HG02981 (cell line): ENCODE results near the gene CNMD.
A peak's percentile ranks its signal among the peaks of the same experiment; 100 is the strongest.
"Not testable (repeated sequence)": the region's sequence is repeated elsewhere in the genome, so short reads cannot be mapped to it uniquely, and the experiment has no call there.

Experiments
- ATAC-seq: cut with Tn5 transposase; IDR thresholded peaks from one replicate; pipeline ENCODE4 v1.9.1; 2021; ENCODE audit warnings: mild to moderate bottlenecking, moderate library complexity; ENCODE audit not compliant: unreplicated experiment

CNMD gene

DNA sequence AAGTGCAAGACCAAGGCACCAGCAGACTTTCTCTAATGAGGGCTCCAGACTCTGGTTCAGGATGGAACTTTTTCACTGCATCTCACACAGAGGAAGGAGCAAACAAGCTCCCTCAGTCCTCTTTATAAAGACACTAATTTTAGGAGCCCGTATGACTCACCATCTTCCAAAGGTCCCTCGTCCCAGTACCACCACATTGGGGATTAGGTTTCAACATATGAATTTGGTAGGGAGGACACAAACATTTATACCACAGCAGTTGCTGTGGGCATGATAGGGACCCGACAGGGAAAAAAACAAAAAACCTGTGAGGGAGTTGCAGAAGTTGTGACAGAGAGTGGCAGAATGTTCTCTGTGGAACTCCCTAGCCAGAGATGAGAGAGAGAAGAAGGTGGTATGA lies 6.5 kb upstream of the CNMD start:
- ATAC-seq = no peak

DNA sequence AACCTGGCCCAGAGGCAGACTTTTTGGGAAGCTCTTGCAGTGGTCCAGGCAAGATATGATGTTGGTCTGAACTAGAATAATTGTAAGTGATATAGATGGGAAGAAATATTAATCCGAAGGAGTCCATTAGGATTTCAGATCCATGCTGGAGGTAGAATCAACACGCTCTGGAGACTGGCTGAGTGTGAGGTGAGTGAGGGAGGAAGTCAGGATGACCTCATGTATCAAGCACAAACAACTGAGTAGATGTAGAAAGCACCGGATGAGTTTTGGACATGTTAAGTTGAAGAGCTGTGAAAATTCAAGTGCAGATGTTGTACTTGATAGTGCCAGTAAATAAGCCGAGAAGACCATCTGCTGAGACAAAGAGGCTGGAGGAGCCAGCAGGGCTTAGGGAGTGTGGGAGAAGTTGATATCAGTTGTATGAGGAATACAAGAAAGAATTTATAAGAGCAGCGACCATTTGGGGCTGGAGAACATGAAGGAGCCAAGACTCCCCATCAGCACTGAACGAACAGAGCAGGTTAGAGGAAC lies 5.3 kb upstream of the CNMD start:
- no peak for ATAC-seq

DNA sequence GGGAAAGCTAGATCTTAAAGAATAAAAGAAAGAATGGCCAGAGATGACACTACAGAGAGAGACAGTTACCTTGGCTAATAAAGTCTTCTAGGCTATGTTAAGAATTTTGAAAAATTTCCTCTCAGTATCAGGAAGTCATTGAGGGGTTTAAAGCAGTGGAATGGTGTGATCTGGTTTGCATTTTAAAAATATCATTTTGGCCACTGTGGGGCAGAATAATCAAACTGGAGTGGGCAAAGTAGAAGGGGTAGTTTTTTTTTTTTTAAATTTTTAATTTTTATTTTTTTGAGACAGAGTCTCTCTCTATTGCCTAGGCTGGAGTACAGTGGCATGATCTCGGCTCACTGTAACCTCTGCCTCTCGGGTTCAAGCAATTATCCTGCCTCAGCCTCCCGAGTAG lies 4.4 kb upstream of the CNMD start:
- no peak for ATAC-seq

DNA sequence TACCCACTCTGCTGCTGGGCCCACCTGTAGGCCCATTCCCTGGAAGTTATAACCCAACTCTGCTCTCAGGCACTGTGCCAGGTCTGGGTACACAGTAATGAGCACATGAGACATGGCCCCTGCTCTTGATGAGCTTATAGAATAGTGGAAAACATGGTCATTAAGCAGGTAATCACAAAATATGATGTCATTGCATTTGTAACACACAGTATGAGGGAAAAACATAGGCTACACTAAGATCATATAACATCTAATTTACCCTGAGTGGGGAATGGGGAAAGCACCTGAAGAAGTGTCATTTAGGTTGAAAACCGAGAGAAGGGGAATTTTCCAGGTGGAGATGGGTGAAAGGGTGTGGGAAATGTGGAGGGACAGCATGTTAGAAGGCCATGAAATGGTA lies 3.9 kb upstream of the CNMD start:
- no peak for ATAC-seq

DNA sequence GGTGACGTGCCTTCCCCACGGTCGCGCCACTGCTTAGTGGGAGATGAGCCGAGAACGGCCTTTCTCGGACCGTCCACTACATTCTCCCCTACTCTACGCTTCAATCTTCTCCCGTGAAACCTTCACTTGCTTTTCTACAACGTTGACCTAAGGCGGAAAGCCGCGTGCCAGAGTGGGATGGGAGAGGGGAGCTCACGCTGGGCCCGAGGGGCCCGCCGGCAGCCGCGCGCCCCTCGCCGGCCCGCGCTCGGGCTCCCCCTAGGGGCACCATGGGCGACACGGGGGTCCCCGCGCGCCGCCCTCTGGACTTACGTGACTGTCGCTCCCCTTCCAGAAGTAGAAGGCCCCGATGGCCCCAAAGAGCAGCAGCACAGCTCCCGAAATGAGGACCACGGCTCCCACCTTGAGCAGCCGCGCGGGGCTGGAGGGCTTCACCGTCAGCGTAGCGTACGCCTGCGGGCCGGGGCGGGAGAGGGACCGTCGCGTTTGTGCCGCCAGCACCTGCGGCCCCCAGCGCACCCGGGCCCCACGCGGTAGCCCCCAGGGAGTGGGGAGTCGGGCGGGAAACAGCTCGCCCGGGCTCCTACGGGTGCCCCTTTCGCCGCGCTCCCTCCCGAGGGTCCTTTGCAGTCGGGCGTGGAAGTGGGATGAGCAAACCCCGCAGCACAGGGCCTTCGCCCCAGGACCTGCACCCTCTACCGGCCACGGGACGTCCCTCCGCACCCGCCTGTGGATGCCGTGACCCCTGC lies 727 bp downstream of the CNMD start:
- peak; percentile 77 for ATAC-seq

DNA sequence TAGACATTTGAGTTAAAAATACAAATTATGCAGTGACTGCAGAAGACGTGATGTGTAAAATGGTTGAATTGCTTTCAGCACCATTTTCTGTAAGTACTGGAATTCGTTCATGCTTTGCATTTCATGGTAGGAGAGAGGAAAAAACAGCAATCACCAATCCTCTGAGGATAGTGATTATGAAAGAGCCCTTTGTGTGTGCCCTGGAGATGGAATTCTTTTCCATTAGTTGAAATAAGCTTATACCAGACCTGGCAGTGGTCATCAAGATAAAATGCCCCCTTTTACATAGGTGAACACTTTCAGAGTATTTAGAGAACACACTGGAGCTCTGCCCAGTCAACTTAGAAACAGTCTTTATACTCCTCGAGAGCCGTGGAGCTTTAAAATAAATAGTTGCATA lies 1.7 kb downstream of the CNMD start:
- ATAC-seq = no peak

DNA sequence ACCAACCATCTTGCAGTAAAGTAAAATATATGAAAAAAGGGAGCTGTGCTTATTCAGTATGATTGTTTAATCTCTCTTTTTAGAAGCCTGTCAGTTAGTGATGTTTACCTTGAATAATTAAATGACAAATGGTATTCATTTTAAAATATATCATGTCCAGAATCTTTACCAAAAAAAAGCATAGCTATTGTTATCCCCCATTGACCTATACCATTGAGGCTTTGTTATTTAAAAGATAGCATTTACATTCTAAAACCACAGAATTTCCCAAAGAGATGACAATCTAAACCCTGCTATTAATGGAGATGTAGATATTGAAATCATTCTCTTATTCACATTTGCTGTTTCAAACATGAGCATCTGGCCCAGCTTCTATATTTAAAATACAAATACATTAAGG lies 2.2 kb downstream of the CNMD start:
- ATAC-seq = no peak

DNA sequence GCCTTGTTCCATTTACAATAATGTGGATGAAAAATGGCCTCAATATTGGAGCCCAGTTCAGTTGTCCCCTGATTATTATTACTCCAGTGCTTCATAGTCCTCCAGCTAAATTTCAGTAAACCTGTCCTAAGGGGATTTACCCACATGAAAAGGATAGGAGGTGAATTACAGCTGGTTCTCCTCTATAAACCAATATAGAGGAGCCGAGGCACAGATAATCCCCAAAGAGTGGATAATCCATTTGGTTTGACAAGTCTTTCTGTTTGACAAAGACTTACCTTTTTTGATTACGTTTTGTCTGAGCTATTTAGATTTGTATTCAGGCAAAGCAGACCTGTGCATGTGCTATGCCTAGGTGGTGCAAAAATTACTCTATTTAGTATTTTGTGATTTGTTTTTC lies 2.7 kb downstream of the CNMD start:
- ATAC-seq = no peak

DNA sequence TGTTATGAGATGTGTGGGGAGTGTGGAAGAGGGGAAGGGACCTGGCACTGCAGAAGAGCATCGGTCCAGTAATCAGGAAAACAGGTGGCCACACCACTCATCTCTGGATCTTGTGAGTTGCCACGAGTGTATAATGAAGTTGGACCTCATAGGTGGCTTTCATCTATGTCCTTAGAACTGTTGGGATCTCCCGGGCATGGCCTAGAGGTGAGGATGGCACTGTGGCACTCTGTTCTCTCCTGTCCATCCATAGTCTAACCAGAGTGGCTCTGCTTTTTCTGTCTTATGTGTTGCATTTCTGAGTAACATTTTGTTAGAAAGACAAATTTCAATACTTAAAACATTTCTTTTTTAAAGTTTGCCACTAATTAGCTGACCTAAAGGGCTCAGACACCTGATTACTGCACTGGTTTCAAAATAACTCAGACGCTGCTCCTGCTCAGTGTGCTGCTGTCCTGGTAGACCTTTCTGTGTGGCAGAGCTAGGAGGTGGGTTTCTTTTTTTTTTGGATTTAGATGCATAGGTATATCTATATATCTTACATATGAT lies 5.5 kb downstream of the CNMD start:
- no peak for ATAC-seq

DNA sequence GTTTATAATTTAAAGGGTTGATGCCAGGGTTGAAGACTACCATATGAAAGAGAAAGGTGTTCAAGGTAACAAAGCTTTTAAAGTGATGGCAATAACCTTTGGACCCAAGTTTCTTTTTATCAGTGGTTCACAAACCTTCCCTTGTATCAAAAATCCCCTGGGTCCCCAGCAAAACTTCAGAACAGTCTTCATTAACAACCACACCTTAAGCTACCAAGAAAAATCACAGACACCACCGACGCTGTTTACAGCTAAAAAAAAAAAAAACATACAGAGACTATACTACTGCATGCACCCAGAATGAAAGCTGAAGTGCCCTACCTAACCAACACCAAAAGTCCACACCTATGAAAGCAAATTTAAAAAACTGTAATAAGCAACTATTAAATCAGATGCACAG lies 13.4 kb downstream of the CNMD start:
- ATAC-seq = no peak

DNA sequence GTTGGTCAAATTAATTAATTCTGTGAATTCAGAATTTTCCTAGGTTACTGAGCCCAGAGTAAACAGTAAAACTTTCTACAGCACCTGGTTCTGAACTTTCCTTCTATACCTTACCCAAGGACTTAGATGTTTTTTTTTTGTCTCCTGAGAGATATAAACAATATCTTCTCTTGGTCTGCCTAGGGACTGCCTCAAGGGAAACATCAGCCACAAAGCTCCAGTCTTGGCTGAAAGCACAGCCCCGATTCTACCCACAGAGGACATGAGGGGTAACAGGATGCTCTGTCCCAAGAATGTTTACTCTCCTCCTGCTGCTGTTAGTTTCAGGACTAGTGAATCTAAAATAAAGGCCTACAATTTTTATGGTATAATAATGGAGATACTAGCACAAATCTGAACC lies 14.3 kb downstream of the CNMD start:
- ATAC-seq = no peak

DNA sequence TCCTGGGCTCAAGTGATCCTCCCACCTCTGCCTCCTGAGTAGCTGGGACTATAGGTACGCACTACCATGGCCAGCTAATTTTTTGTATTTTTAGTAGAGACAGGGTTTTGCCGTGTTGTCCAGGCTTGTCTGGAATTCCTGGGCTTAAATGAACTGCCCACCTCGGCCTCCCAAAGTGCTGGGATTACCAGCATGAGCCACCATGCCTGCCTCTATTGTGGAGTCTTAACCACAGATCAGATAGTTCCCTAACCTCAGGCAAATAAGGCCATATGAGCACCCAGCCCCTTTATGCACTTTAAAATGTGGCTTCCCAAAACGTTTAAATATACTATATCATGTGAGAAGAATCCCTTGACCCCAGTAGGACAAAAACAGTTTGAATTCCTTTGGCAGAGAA lies 16.4 kb downstream of the CNMD start:
- ATAC-seq = no peak

DNA sequence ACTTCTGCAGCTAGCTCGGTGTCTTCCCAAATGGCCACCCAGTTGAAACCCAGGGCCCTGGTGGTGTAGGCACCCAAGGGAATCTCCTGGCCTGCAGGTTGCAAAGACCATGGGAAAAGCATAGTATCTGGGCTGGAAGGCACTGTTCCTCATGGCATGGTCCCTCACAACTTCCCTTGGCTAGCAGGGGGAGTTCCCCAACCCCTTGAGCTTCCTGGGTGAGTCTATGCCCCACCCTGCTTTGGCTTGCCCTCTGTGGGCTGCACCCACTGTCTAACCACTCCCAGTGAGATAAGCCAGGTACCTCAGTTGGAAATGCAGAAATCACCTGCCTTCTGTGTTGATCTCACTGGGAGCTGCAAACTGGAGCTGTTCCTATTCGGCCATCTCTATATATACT lies 18.3 kb downstream of the CNMD start:
- not testable (repeated sequence) for ATAC-seq

DNA sequence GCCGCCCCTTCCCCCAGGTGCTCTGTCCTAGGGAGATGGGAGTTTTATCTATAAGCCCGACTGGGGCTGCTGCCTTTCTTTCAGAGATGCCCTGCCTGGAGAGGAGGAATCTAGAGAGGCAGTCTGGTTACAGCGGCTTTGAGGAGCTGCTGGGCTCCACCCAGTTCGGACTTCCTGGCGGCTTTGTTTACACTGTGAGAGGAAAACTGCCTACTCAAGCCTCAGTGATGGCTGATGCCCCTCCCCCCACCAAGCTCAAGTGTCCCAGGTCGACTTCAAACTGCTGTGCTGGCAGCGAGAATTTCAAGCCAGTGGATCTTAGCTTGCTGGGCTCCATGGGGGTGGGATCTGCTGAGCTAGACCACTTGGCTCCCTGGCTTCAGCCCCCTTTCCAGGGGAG lies 18.7 kb downstream of the CNMD start:
- ATAC-seq = not testable (repeated sequence)

DNA sequence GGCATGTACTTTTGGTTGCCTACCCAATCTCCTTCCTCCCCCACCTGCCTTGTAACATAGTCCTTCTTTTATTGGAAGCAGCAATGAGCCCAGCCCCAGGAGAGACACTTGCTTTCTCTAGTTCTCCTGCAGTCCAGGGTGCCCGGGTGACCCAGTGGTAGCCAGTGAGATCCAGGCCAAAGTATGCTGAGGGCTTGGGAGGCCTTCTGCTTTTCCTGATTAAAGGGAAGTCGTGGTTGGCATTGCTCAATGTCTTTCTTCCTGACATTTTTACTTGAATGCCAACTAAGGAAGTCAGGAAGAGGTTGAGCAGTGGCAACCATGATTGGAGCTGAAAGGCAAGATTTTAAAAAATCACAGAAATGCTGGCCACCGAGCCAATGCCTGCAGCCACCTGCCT lies 25.7 kb downstream of the CNMD start:
- ATAC-seq = no peak

DNA sequence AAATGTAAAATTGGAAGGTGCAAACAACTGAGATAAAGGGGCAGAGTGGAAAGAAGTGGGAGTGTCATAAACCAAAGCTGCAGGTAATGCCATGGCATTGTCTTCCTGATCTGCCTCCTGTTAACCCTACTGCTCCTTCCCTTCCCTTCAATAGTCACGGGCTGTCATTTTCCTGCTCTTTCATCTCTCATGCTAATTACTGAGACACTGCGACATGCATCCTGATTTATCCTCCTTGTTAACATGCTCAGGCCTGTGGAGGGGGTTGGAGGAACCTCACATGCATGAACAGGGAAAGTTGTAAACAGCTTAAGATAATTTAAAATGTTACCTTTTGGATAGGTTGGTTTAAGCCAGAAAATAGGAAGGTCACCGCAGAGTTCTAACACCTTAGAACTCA lies 27.2 kb downstream of the CNMD start:
- no peak for ATAC-seq

DNA sequence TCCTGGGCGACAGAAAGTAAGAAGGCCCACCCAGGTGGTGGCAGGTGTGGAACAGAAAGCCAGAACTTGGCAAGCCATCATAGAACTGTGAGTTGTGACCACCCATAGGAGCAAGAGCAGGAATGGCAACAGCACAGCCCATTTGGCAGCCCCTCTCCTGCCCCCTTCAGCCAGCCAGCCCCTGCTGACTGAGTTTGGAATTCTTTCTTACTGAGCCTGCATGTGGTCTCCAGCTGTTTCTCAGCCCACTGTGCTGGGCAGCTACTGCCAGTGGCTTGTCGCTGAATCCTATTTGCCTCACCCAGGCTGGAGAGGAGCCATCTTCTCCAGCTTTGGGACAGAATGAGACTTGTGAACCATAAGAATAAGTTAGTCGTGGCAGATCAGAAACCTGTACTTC lies 28.3 kb downstream of the CNMD start:
- ATAC-seq = no peak

DNA sequence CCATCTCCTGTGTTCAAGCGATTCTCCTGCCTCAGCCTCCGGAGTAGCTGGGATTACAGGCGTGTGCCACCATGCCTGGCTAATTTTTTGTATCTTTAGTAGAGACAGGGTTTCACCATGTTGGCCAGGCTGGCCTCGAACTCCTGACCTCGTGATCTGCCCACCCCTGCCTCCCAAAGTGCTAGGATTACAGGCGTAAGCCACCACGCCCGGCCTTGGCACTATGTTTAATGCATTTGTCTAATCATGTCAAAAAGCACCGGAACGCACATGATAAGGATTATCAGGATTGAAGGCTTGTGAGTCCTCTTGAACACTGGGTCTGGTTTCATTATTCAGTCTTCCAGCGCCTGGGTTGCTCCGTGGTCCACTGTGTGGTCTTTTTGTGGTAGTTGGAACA lies 31.4 kb downstream of the CNMD start:
- not testable (repeated sequence) for ATAC-seq

DNA sequence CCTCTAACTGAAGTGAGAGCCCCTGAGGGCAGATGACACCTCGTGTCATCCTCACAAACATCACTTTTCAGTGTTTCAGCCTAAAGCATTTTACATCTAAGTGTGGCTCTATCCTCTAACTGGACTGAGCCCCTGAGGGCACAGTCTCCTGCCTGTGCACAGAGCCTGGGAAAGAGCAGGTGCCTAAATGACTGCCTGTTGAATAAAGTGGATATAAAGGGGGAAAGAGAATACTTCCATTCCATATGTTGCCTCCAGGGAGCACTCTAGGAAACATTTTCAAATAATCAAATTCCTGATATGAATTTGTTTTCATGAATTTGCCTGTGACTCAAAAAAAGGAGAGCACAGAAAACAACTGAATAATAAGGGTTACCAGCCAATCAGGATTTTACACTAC lies 32.2 kb downstream of the CNMD start:
- ATAC-seq = no peak

DNA sequence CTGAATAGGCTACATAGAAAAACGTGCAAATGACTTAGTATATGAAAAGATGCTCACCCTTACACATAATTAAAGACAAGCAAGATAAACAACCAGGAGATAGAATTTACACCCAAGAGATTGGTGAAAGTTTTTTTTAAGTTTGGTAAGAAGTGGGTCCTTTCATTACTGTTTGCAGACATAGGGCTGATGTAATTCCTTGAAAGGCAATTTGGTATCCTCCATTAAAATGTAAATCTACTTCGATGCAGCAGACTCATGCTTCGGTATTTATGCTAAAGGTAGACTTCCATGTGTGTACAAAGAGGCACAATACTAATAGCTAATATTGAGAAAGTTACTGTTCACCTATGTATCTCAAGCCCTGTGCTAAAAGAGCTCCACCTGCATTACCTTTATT lies 33.5 kb downstream of the CNMD start:
- ATAC-seq = no peak

DNA sequence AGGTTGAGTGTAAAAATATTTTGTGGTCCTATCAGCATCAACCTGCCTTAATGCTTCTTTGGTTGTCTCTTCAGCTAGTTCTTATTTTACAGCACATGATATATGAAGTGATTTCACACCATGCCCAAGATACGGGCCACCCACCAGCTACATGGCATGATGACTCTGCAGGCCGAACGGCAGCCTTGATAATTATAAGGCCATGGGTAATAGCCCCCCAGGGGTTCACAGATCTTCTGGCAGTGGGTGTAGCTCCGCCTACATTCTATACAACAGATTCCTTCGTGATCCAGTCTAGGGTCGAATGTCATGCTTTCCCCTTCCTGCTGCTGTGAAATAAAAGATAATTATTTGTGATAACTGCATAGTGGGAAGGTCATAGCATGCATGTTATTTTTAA lies 36.1 kb downstream of the CNMD start:
- no peak for ATAC-seq

DNA sequence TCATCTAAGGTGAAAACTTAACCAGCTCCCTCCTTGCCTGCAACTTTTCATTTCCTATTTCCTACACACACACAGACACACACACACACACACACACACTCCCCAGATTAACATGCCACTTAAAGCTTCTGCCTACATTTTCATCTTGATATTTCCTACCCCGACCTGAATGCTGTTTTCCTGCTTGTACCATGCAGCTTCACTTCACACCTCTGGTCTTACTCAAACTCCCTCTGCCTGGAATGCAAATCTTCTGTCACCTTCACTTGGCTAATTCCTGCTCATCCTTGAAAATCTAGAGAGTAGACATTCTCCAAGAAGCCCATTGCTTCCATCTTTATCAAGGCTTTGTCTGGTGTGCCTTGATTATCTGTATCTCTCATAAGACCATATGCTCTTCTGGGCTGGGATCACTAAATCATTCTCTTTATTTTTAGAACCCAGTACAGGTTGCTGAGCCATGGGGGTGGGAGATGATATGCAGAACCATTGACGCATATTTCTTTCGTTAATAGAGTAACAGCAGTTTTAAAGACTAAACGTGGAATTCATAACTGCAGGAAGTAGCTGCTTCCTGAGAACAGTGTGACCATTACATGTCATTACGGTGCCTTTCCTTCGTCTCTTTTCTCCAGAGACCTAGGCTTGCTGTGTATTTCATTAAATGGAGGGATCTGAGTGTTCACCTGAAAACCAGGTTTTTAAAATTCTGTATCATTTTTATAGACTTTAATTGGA lies 37.7 kb downstream of the CNMD start:
- ATAC-seq = no peak
